ENCODE results near the gene ZNF800.

DNA sequence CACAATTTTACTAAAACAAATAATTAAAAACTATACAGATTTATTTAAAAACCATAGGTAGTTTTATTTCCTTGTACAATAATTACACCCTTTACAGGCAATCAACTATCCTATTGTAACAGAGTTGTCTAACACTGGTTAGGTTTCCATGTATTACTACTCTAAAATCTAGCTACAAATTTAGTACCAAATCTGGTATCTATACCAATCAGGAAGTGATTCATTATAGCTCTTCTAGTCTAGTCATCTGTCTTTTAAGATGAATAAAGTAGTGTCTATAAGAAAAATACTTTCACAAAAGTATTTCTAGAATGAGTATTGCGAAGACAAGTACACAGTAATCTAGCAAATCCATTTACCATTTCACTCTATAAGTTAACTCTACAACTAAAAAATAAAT lies 16.9 kb downstream of the ZNF800 start:
- TF ChIP-seq POLR2AphosphoS5 (IDR thresholded peaks at IDR 0.05; ENCODE audit: borderline replicate concordance, low read depth, low read length) (no peak), FOXP2 (optimal IDR thresholded peaks at IDR 0.05; ENCODE audit: control extremely low read depth, extremely low read length, insufficient read depth) (no peak), EZH2 (IDR thresholded peaks at IDR 0.05) (no peak)
